GM19043 (cell line): ENCODE results near the gene THSD7A.
"Not testable (repeated sequence)": the region's sequence is repeated elsewhere in the genome, so short reads cannot be mapped to it uniquely, and the experiment has no call there.

Source experiments
- ATAC-seq: cut with Tn5 transposase; IDR thresholded peaks from one replicate; pipeline ENCODE4 v1.9.1; 2021; ENCODE audit warnings: low read depth; ENCODE audit not compliant: unreplicated experiment

The THSD7A gene

GRCh38 chr7:11473220-11473619, 358.8 kb downstream of the THSD7A start:
- no peak for ATAC-seq

GRCh38 chr7:11472646-11473045, 359.4 kb downstream of the THSD7A start:
- ATAC-seq = no peak

- no peak for ATAC-seq
Measured at GRCh38 chr7:11471255-11471654, 360.7 kb downstream of the THSD7A start.

GRCh38 chr7:11469028-11469745, 362.8 kb downstream of the THSD7A start:
- no peak for ATAC-seq

- ATAC-seq = no peak
Measured at GRCh38 chr7:11466517-11467105, 365.4 kb downstream of the THSD7A start.

- no peak for ATAC-seq
Measured at GRCh38 chr7:11464624-11465023, 367.4 kb downstream of the THSD7A start.

GRCh38 chr7:11461946-11462345, 370.1 kb downstream of the THSD7A start:
- ATAC-seq = no peak

DNA sequence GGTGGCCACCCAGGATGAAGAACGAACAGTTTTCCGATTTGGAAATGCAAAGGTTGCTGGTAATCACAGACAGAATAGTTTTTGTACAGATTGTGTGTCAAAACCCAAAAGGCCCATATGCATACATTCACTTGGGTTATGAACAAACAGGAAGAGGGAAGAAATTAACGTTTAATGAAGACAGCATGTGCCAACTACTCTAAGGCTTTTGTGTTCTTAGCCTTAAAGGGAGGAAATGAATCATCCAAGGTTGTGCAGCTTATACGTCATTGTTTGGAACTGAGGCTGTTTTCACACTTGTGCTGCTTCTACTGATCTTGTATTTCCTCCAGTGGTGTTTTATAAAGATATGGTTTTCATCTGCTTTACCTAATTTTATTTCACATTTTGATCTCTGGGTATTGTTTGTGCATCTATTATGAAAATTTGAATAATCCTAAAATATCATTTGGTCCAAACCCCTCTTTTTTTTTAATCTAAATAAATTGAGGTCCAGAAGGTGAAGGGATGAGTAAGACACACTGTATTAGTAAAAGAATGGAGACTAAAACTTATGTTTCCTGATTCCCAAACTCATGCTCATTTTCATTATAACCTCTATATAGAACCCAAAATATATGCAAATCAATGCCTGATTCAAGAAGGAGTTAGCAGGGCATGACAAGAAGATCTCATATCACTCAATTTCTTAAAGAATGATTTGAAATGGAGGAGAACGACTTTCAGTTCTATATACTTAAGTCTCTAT, 373.1 kb downstream of the THSD7A start:
- no peak for ATAC-seq

DNA sequence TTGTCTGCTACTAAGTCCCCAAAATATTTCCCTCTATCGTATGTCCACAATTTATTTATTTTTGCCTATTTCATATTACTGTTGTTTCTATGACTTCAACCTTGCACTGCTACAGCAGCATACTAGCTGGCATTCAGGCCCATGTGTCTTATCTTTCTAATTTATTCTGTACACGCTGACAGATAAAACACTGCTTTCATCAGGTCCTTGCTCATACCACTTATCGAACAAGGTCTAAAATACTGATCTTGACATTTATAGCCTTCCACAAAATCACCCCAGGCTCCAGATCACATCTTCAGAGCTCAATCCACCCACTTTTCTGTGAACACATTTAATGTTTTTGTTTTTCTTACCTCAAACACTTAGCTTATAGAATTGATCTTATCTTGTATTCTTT, 374.6 kb downstream of the THSD7A start:
- no peak for ATAC-seq

- no peak for ATAC-seq
Measured at GRCh38 chr7:11456574-11456973, 375.4 kb downstream of the THSD7A start.

- ATAC-seq = no peak
Measured at GRCh38 chr7:11452476-11452875, 379.5 kb downstream of the THSD7A start.

GRCh38 chr7:11450281-11450680, 381.7 kb downstream of the THSD7A start:
- ATAC-seq = no peak

DNA sequence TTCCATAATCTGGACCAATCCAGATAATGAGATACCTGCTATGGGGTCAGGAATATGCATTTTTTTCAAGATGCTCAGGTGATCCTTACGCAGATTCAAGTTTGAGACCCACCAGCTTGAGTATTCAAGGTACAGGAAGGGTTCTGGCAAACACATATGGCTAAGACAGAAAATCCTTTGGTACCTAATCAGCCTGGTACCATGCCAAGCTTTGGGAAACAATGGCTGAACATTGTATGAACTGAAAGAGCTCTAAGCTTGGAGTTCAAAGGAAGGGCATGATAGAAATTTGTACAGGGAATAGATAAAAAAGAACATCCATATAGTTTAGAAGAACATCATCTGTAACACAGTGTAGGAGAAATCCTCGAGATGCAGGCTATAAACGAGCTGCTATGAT, 382.7 kb downstream of the THSD7A start:
- no peak for ATAC-seq

- ATAC-seq = no peak
Measured at GRCh38 chr7:11448323-11448722, 383.7 kb downstream of the THSD7A start.

DNA sequence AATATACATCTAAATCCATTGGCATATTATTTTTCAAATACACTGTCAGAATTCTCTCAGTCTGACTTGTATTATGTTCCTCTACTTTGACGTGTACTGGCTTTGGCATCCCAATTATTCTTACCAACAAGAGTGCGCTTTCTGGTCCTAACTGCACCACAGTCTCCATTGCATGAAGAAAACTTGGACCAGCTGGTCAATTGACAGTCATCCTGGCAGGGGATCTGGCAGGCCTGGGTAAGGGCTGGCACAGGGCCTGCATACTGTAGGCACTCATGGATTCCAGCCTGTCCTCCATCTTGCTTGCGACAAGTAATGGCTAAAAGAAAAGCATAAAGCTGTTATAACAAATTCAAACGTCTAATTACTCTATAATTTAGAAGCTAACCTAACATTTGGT, 384.9 kb downstream of the THSD7A start:
- no peak for ATAC-seq

- ATAC-seq = not testable (repeated sequence)
Measured at GRCh38 chr7:11443934-11444333, 388.1 kb downstream of the THSD7A start.

DNA sequence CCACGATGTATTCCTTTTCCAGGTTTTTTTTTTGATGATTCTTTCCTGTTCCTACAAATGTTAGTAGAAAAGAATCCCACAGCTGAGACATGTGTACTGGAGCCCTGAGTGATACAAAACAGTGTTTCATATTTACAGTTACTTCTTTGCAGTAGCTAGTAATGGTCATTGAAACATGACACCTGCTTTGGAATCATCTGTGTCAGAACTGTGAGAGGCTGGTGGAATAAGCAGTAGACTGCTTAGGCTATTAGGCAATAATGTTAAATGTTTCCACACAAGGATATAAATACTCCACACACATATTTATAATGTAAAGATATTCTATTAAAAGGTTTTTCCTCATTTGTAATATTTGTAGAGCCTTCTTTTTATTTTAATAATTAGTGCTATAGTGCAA, 394.0 kb downstream of the THSD7A start:
- no peak for ATAC-seq

- no peak for ATAC-seq
Measured at GRCh38 chr7:11436773-11437524, 395.0 kb downstream of the THSD7A start.

- no peak for ATAC-seq
Measured at GRCh38 chr7:11436316-11436715, 395.7 kb downstream of the THSD7A start.

GRCh38 chr7:11434366-11434765, 397.6 kb downstream of the THSD7A start:
- no peak for ATAC-seq

DNA sequence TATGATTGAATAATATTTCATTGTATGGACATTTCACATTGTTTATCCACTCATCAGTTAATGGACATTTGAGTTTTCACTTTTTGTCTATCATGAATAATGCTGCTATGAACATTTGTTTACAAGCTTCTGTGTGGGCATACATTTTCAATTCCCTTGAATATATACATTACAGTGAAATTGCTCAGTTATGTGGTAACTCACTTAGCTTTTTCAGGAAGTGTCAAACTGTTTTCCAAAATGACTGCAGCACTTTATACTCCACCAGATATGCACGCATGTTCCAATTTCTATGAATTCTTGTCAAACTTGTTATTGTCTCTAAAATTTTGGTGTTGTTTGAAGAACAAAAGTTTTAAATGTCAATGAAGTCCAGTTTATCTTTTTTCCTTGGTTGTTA, 401.2 kb downstream of the THSD7A start:
- no peak for ATAC-seq
